ENCODE results near the gene CDH23.

CDH23 gene

GRCh38 chr10:71569775-71570588, 173.3 kb downstream of the CDH23 start:
- DNase-seq = peak; percentile 55

GRCh38 chr10:71571460-71572175, 174.9 kb downstream of the CDH23 start:
- no peak for DNase-seq

GRCh38 chr10:71572962-71573361, 176.2 kb downstream of the CDH23 start:
- DNase-seq = no peak

GRCh38 chr10:71573562-71574518, 177.1 kb downstream of the CDH23 start:
- no peak for DNase-seq

GRCh38 chr10:71575451-71575850, 178.7 kb downstream of the CDH23 start:
- DNase-seq = no peak

- DNase-seq = no peak
Observed at GRCh38 chr10:71575934-71576801, 179.4 kb downstream of the CDH23 start.

- DNase-seq = no peak
Observed at GRCh38 chr10:71576842-71577241, 180.1 kb downstream of the CDH23 start.

- no peak for DNase-seq
Observed at GRCh38 chr10:71577345-71577744, 180.6 kb downstream of the CDH23 start.

- no peak for DNase-seq
Observed at GRCh38 chr10:71578069-71578468, 181.3 kb downstream of the CDH23 start.

- DNase-seq = no peak
Observed at GRCh38 chr10:71579668-71580067, 182.9 kb downstream of the CDH23 start.

- no peak for DNase-seq
Observed at GRCh38 chr10:71580415-71580814, 183.7 kb downstream of the CDH23 start.

GRCh38 chr10:71580926-71581325, 184.2 kb downstream of the CDH23 start:
- no peak for DNase-seq

- no peak for DNase-seq
Observed at GRCh38 chr10:71581376-71581775, 184.7 kb downstream of the CDH23 start.

- DNase-seq = no peak
Observed at GRCh38 chr10:71582019-71582418, 185.3 kb downstream of the CDH23 start.

- no peak for DNase-seq
Observed at GRCh38 chr10:71582506-71583475, 186.1 kb downstream of the CDH23 start.

- DNase-seq = no peak
Observed at GRCh38 chr10:71584461-71584860, 187.7 kb downstream of the CDH23 start.

- DNase-seq = no peak
Observed at GRCh38 chr10:71584902-71585563, 188.3 kb downstream of the CDH23 start.

GRCh38 chr10:71585564-71586290, 189.0 kb downstream of the CDH23 start:
- DNase-seq = no peak

GRCh38 chr10:71587941-71588573, 191.3 kb downstream of the CDH23 start:
- DNase-seq = no peak

Data from CD4-positive, alpha-beta T cell treated with Interferon gamma for 1 hour (primary cell).